ENCODE results near the gene TBC1D1.

Gene TBC1D1

GRCh38 chr4:38034986-38035882 lies 144.3 kb downstream of the TBC1D1 start:
- Histone ChIP-seq H3K4me1 (ENCODE audit: control insufficient read depth, insufficient read depth, low read length) (no peaks in the 10 kb centered on the region), H3K4me3 (ENCODE audit: low read depth, low read length) (no peak overlapping the region), H3K27ac (ENCODE audit: extremely low read depth, low read depth, low read length) (no peak overlapping the region), H3K36me3 (ENCODE audit: control insufficient read depth in 2 of 2, insufficient read depth in 1 of 2, low read length in 2 of 2) (peaks cover 0 to 14% of the 10 kb centered on the region in 2 experiments; a peak in 1 of 3 replicates), H3K9me3 (ENCODE audit: control insufficient read depth, insufficient read depth, low read depth, low read length) (no peaks in the 10 kb centered on the region)
- TF ChIP-seq ZBTB6 (tag by site-specific recombination; IDR thresholded peaks at IDR 0.05), result no peak
- TF ChIP-seq ZNF654 (tag by site-specific recombination; IDR thresholded peaks at IDR 0.05; ENCODE audit: low read depth), result peak; percentile 58
- TF ChIP-seq ZNF785 (tag by site-specific recombination; IDR thresholded peaks at IDR 0.05), result no peak
- no peak for TF ChIP-seq KLF1 (tag by site-specific recombination; IDR thresholded peaks at IDR 0.05)
- ChIA-PET POLR2A (interaction anchor here (0.7 kb wide), 1 partner anchor 208 kb away, joined by 3 read pairs; the partner anchor contains the start of gene PGM2), CTCF (interaction anchor here (0.6 to 4.6 kb wide), 11 partner anchors 102 to 605 kb away, joined by 3 to 34 read pairs (median 3); a partner anchor contains a TSS)

GRCh38 chr4:38036548-38036947 lies 145.7 kb downstream of the TBC1D1 start:
- Histone ChIP-seq H3K4me1 (ENCODE audit: control insufficient read depth, insufficient read depth, low read length) (no peaks in the 10 kb centered on the region), H3K27ac (ENCODE audit: extremely low read depth, low read depth, low read length) (no peak overlapping the region), H3K4me3 (ENCODE audit: low read depth, low read length) (no peak overlapping the region), H3K9me3 (ENCODE audit: control insufficient read depth, insufficient read depth, low read depth, low read length) (no peaks in the 10 kb centered on the region), H3K36me3 (ENCODE audit: control insufficient read depth in 2 of 2, insufficient read depth in 1 of 2, low read length in 2 of 2) (peaks cover 0 to 14% of the 10 kb centered on the region in 2 experiments; a peak in 1 of 3 replicates)
- CTCF ChIA-PET, result interaction anchor here (0.6 to 4.6 kb wide), 5 partner anchors 101 to 969 kb away, joined by 3 to 34 read pairs (median 5); no protein-coding TSS in a partner anchor
- POLR2A ChIA-PET, result no interaction called here
- TF ChIP-seq ZNF792 (tag by site-specific recombination; IDR thresholded peaks at IDR 0.05) (no peak), ZNF169 (tag by site-specific recombination; IDR thresholded peaks at IDR 0.05) (no peak), ZNF585B (tag by site-specific recombination; IDR thresholded peaks at IDR 0.05) (no peak), ZNF514 (tag by site-specific recombination; IDR thresholded peaks at IDR 0.05) (no peak), ZNF621 (tag by site-specific recombination; IDR thresholded peaks at IDR 0.05) (no peak), WT1 (tag by site-specific recombination; IDR thresholded peaks at IDR 0.05) (no peak), SP3 (tag by site-specific recombination; IDR thresholded peaks at IDR 0.05) (no peak), KLF16 (tag by site-specific recombination; IDR thresholded peaks at IDR 0.05) (no peak), ZNF560 (tag by site-specific recombination; IDR thresholded peaks at IDR 0.05; ENCODE audit: borderline replicate concordance) (no peak), PATZ1 (tag by site-specific recombination; IDR thresholded peaks at IDR 0.05) (no peak), ZNF747 (tag by site-specific recombination; IDR thresholded peaks at IDR 0.05) (no peak), ZNF112 (tag by site-specific recombination; IDR thresholded peaks at IDR 0.05) (no peak), SALL2 (tag by site-specific recombination; IDR thresholded peaks at IDR 0.05; ENCODE audit: borderline replicate concordance) (no peak), ZBTB1 (tag by site-specific recombination; IDR thresholded peaks at IDR 0.05) (no peak)

- Histone ChIP-seq H3K4me1 (ENCODE audit: control insufficient read depth, insufficient read depth, low read length) (no peaks in the 10 kb centered on the region), H3K27ac (ENCODE audit: extremely low read depth, low read depth, low read length) (no peak overlapping the region), H3K4me3 (ENCODE audit: low read depth, low read length) (no peak overlapping the region), H3K9me3 (ENCODE audit: control insufficient read depth, insufficient read depth, low read depth, low read length) (no peaks in the 10 kb centered on the region), H3K36me3 (ENCODE audit: control insufficient read depth in 2 of 2, insufficient read depth in 1 of 2, low read length in 2 of 2) (peaks cover 0 to 16% of the 10 kb centered on the region in 2 experiments; a peak in 1 of 3 replicates)
- ChIA-PET POLR2A (no interaction called here), CTCF (interaction anchor here (1.2 kb wide), 1 partner anchor 234 kb away, joined by 3 read pairs; no protein-coding TSS in a partner anchor)
- TF ChIP-seq ZNF596 (tag by site-specific recombination; IDR thresholded peaks at IDR 0.05), result no peak
- TF ChIP-seq ZNF621 (tag by site-specific recombination; IDR thresholded peaks at IDR 0.05), result no peak
- TF ChIP-seq ZNF639 (tag by site-specific recombination; IDR thresholded peaks at IDR 0.05), result no peak
- TF ChIP-seq ZNF362 (tag by site-specific recombination; IDR thresholded peaks at IDR 0.05), result no peak
- no peak for TF ChIP-seq ZNF2 (tag by site-specific recombination; IDR thresholded peaks at IDR 0.05)
- TF ChIP-seq BCL6B (tag by site-specific recombination; IDR thresholded peaks at IDR 0.05), result no peak
- no peak for TF ChIP-seq ZNF777 (tag by site-specific recombination; IDR thresholded peaks at IDR 0.05; ENCODE audit: borderline replicate concordance)
- TF ChIP-seq SCRT2 (tag by site-specific recombination; IDR thresholded peaks at IDR 0.05), result no peak
Measured at GRCh38 chr4:38037612-38038011, 146.7 kb downstream of the TBC1D1 start.
